Left lung (tissue), 10 donors: ENCODE data around the gene XK. TPM values are rescaled to one million over a fixed set of nuclear protein-coding genes. Genes with fewer than 3 reads are reported as not detected.

Experiments used
- ATAC-seq: fragments of 200-7000 bp; cut with Tn5 transposase; one replicate; pipeline ENCODE4 v1.9.1; 2020; ENCODE audit warnings: moderate library complexity
- DNase-seq, 4 donors: peaks; one replicate each; pipeline ENCODE4 v3.0.0-alpha.2; 2013 to 2020
- H3K27ac ChIP-seq, 2 donors: fragments of 200-600 bp; sonication (generic) in 1 of 2; one replicate each; pipeline versions ENCODE4 v1.5.0 to v1.8.0; 2020 to 2021
- H3K27me3 ChIP-seq, 2 donors: fragments of 200-600 bp; sonication (generic) in 1 of 2; one replicate each; pipeline versions ENCODE4 v1.5.0 to v1.8.0; 2020 to 2021
- H3K36me3 ChIP-seq, 2 donors: fragments of 200-600 bp; sonication (generic) in 1 of 2; one replicate each; pipeline versions ENCODE4 v1.5.0 to v1.8.0; 2020 to 2021
- H3K4me1 ChIP-seq, 2 donors: fragments of 200-600 bp; one replicate each; pipeline ENCODE4 v1.8.0; 2021
- H3K4me3 ChIP-seq, 2 donors: fragments of 200-600 bp; sonication (generic) in 1 of 2; one replicate each; pipeline versions ENCODE4 v1.5.0 to v1.8.0; 2020 to 2021; ENCODE audit warnings: mild to moderate bottlenecking in 1 of 2
- H3K9me3 ChIP-seq, 2 donors: fragments of 200-600 bp; sonication (generic) in 1 of 2; one replicate each; pipeline versions ENCODE4 v1.5.0 to v1.8.0; 2020 to 2021
- CTCF ChIP-seq, 2 donors: fragments of 200-600 bp; sonication (generic) in 1 of 2; IDR thresholded peaks; one replicate each; pipeline versions ENCODE4 v1.5.0 to v1.8.0; 2021; ENCODE audit warnings: antibody characterized with exemption in 2 of 2
- intact Hi-C, 2 donors: fragments of 100-400 bp; cut with DNase I; formaldehyde crosslinking; loops; one replicate each; pipeline versions ENCODE4 v1.11.2 to v1.14.2; 2022
- polyA plus RNA-seq, 6 donors: library from polyadenylated mRNA; unstranded; fragments of 120-200 nt; gene quantifications; one replicate each; pipeline ENCODE4 v1.2.1, GENCODE V29; 2013; ENCODE audit not compliant: insufficient read length in 6 of 6
- total RNA-seq, 2 donors: library from RNA; stranded (reverse); fragmentation: NEBNext Ultra II Directional; extraction: Animal tissue kit (Norgen Biotek cat#: 25700); gene quantifications; one replicate each; pipeline ENCODE4 v1.2.1, GENCODE V29; 2021
- donor health status: DM: no; HTN: yes; CAD: no.
- donor health status: DM: no; HTN: no; CAD: no.

XK gene
- total and polyA plus RNA-seq, 8 donors, result 2.5 to 4.1 (median 2.8) TPM

GRCh38 chrX:37754516-37754915 lies 68.9 kb downstream of the XK start:
- no peak overlapping the region for H3K4me3 ChIP-seq
- DNase-seq, result no peak
- H3K27me3 ChIP-seq, result no peaks in the 10 kb centered on the region
- peaks cover 0 to 14% of the 10 kb centered on the region in 2 donors for H3K4me1 ChIP-seq
- peak overlapping the region in 1 of 2 donors; percentile 84 for H3K27ac ChIP-seq
- no peaks in the 10 kb centered on the region for H3K9me3 ChIP-seq
- intact Hi-C loops, result no loop called here
- no peak for ATAC-seq
- no peak for TF ChIP-seq CTCF (IDR thresholded peaks at IDR 0.05)
- H3K36me3 ChIP-seq, result no peaks in the 10 kb centered on the region

- H3K27ac ChIP-seq, result peak overlapping the region in 1 of 2 donors; percentile 84
- no peak overlapping the region for H3K4me3 ChIP-seq
- TF ChIP-seq CTCF (IDR thresholded peaks at IDR 0.05), result no peak
- ATAC-seq (peak; percentile 65), DNase-seq (no peak)
- no peaks in the 10 kb centered on the region for H3K9me3 ChIP-seq
- H3K36me3 ChIP-seq, result no peaks in the 10 kb centered on the region
- H3K27me3 ChIP-seq, result no peaks in the 10 kb centered on the region
- peaks cover 0 to 14% of the 10 kb centered on the region in 2 donors for H3K4me1 ChIP-seq
- intact Hi-C loops, result no loop called here
These were observed 69.4 kb downstream of the XK start for GRCh38 chrX:37755025-37755424.

- Histone ChIP-seq H3K4me3 (no peak overlapping the region), H3K9me3 (no peaks in the 10 kb centered on the region), H3K27ac (no peak overlapping the region), H3K27me3 (peaks cover 0 to 4% of the 10 kb centered on the region in 2 donors), H3K36me3 (no peaks in the 10 kb centered on the region), H3K4me1 (peaks cover 0 to 14% of the 10 kb centered on the region in 2 donors)
- no peak for TF ChIP-seq CTCF (IDR thresholded peaks at IDR 0.05)
- ATAC-seq (no peak), DNase-seq (no peak)
- intact Hi-C loops, result no loop called here
These were observed 71.5 kb downstream of the XK start for GRCh38 chrX:37757082-37757481.

GRCh38 chrX:37759351-37759750 lies 73.8 kb downstream of the XK start:
- no peak for TF ChIP-seq CTCF (IDR thresholded peaks at IDR 0.05)
- Histone ChIP-seq H3K4me1 (peaks cover 0 to 14% of the 10 kb centered on the region in 2 donors), H3K4me3 (no peak overlapping the region), H3K9me3 (no peaks in the 10 kb centered on the region), H3K36me3 (no peaks in the 10 kb centered on the region), H3K27me3 (peaks cover 0 to 5% of the 10 kb centered on the region in 2 donors), H3K27ac (no peak overlapping the region)
- DNase-seq (no peak), ATAC-seq (no peak)
- intact Hi-C loops, result no loop called here

- H3K27me3 ChIP-seq, result peaks cover 0 to 5% of the 10 kb centered on the region in 2 donors
- no peaks in the 10 kb centered on the region for H3K36me3 ChIP-seq
- TF ChIP-seq CTCF (IDR thresholded peaks at IDR 0.05), result no peak
- no peak overlapping the region for H3K27ac ChIP-seq
- no peak overlapping the region for H3K4me3 ChIP-seq
- intact Hi-C loops, result no loop called here
- no peaks in the 10 kb centered on the region for H3K9me3 ChIP-seq
- H3K4me1 ChIP-seq, result peaks cover 0 to 10% of the 10 kb centered on the region in 2 donors
- no peak for ATAC-seq
- DNase-seq, result no peak
These were observed 74.4 kb downstream of the XK start for GRCh38 chrX:37759878-37760418.
